GM19452 (cell line): Measurements from ENCODE around the gene IL27RA.

Experiments
- ATAC-seq: cut with Tn5 transposase; IDR thresholded peaks from one replicate; pipeline ENCODE4 v1.9.1; 2021; ENCODE audit not compliant: unreplicated experiment

The IL27RA gene

DNA sequence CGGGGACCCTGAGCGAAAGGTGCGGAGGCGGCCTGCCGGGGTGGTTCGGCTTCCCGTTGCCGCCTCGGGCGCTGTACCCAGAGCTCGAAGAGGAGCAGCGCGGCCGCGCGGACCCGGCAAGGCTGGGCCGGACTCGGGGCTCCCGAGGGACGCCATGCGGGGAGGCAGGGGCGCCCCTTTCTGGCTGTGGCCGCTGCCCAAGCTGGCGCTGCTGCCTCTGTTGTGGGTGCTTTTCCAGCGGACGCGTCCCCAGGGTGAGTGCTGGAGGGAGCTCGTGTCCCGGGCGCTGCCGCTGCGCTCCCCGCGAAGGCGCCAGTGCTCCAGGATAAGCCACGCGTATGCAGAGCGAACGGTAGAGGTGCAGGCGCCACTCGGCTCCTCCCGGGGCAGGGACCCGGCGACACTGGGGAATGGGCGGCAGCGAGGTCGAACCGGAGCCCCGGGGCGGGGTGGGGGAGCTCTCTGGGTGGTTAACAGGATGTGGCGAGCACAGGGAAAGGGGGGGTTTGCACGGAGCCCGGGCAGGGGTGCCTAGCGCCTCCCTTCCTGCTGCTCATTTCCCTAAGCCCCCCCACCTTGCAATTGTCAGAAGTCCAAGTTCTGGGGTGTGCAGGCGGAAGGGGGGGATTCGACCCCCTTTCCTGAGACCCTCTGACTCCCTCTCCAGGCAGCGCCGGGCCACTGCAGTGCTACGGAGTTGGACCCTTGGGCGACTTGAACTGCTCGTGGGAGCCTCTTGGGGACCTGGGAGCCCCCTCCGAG, at the start of gene IL27RA:
Gene IL27RA (plus strand): TSS at position 44 of the 762 bp plus-strand sequence. CDS start 111 bp downstream, at position 155.
- ATAC-seq = peak; percentile 55

DNA sequence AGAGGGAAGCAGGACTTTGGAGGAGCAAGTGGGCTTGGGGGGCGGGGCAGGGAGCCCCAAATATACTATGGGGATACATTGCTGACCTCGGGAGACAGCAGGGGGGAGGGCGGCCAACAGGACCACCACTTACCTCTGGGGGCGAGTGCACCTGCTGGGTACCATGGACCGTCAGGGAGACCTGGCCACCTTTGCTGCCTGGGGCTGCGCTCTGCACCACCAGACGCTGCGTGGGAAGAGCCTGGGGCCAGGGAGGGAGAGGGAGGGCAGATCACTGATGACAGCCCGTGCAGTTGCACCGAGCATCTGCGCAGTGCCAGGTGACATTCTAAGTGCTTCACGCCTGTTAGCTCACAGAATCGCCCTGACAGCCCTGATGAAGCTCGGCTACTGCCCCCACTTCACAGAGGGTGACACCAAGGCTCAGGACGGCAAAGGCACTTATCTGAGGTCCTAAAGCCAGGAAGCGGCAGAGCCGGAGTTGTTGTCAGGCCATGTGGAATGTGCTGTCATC, 49.5 kb upstream of the IL27RA start:
- no peak for ATAC-seq

DNA sequence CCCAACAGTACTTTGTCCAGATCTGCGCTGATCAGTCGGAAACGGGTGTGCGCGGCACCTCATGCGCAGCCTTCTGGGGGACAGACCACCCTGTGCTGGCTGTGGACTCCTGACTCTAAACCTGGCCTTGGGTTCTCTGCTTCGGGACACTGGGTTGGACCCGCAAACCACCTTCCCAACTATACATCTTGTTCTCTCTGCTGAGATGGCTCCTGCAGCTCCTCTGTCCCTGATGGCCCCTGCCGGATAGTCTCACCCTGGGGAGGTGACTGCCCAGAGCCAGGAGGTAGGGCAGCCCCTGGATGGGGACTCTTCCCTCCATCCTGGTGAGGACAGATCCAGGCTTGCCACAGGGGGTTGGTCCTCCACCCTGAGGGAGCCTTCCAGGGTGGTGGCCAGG, 48.8 kb upstream of the IL27RA start:
- ATAC-seq = no peak

DNA sequence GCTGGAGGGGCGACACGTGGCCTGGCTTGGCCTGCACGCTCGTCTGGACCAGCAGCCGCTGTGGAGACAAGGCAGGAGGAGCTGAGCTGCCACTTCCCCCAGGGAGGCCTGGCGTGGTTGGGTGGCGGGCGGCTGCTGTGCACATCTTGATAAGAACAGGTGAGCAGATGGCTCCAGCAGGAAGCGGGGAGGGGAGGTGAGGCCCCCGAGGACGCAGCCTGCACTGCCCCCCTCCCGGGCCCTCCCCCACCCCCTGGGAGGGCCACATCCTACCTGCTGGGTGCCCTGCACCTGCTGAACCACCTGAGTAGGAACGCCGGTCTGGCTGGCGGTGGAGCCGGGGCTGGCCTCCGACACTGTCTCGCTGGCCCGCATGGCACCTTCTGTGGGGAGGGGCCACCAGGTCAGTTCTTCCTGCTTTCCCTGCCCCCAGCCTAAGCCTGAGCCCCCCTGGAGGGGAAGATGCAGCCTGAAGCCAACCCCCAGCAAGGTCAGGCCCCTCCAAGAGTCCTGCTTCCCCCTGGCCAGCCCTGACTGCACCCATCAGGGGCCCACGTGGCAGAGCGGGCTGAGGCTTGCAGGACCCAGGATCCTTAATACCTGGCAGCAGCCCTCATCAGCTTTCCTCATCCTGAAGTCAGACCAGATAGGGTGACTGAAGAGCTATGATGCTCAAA, 48.2 kb upstream of the IL27RA start:
- no peak for ATAC-seq

DNA sequence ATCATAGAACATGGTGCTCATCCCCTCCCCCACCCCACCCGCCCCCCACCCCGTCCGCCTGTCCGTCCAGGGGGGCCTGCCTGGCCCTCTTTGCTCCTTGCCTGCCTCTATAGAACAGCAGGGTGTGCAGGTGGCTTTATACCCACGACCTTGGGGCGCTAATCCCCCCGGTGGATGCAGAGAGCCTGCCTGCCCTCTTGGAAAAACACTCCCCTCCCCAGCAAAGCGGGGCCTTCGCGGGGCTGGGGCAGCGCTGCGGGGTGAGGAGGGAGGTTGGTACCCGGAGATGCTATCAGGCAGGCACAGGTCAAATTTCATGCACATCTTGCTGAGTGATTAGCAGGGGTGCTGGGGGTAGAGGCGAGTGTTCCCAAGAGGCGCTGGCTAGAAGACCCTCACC, 47.4 kb upstream of the IL27RA start:
- ATAC-seq = no peak

DNA sequence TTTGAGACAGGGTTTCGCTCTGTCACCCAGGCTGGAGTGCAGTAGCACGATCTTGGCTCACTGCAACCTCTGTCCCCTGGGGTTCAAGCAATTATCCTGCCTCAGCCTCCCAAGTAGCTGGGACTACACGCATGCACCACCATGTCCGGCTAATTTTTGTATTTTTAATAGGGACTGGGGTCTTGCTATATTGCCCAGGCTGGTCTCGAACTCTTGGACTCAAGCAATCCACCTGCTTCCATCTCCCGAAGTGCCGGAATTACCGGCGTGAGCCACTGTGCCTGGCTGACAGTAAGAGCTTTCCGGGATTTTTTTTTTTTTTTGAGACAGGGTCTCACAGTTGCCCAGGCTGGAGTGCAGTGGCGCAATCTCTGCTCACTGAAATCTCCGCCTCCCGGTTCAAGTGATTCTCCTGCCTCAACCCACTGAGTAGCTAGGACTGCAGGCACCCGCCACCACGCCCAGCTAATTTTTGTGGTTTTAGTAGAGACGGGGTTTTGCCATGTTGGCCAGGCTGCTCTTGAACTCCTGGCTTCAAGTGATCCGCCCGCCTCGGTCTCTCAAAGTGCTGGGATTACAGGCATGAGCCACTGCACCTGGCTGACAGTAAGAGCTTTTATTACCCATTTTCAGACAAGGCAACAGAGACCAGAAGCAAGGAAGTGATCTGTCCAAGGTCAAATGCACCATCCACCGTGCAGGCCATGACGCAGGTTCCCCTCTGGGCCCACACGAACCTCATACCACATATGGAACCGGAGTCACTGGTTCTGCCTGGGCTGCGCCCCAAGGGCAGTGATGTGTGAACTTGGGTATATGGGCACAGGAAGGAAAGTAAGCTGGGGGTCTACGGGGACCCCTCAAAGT, 46.5 kb upstream of the IL27RA start:
- no peak for ATAC-seq

DNA sequence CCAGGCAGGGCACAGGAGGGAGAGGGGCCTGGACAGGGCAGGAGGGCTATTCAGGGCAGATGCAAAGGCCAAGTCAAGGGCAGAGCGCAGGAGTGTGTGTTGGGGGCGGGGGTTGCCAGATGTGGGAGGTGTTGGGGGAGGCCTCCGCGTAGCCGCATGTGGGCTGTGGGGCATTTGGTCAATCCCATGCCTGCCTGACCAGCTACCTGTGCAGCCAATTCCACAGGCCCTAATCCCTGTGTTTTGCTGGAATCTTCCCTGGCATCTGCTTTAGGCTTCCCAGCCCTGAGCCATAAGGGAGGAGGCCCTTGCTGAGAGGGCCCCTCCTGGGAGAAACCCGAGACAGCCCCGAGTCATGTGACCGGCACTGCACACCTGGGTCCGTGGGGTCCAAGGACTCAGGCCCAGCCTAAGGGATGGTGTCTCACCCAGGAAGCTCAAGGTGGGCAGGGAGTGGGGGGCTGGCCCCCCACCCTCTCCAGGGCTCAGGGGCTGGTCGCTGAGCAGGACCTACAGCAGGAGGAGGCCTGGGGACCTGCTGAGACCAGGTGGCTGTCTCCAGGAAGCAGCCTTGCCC, 45.7 kb upstream of the IL27RA start:
- no peak for ATAC-seq

DNA sequence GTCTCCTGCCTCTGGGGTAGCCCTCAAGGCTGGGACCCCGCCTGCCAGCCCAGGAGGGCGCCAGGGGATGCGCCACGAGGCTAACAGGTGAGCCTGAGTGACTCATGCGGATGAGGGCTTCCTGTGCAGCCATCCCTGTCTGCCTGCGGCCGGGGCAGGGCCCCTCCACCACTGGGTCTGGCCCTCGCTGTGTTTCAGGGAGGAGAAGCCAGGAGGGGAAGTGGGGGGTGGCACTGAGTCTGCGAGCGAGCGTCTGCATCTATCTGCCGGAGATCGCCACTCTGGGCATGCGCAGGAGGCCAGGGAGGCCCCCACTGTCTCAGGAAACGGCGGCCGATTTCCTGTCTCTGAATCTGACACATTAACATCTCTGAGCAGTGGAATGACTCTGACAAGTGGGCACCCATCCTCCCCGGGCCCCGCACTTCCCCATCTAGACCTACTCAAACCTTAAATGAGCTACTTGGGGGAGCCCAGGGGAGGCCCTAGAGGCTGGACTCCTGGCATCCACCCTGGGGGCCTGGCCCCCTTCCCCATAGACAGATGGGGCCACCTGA, 45.1 kb upstream of the IL27RA start:
- peak; percentile 86 for ATAC-seq

DNA sequence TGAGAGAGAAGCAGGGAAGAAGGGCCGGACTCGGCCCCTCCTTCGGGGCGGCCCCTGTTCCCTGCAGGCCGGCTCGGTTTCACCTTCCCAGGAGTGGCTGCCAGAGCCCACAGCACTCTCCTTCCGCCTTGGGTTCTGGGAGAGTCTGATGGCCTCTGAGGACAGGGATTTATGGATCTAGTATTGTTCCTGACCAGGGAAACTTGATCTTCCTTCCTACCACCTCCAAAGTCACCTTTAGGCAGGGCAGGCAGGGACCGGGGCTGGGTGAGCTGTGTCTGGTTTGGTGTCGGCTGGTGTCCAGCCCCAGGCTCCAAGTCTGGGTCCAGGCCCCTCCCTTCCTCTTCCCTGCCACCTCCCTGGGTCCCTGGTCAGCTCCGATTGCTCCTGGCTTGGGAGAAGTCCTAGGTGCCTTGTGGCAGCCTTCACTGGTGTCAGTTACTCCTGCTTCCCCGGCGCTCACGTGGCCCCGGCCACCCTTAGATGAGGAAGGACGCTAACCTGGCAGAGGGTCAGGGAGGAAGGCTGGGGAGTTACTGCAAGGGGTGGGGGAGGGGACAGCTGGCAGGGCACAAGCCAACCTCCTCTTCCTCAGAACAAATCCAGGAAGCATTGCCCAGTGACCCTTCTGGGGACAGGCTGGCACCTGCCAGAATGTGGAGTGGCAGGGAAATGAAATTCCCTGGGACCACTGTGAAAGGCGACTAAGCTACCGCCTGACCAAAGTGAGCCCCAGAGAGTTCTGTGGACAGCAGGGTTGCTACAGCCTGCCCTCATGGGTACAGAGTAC, 44.3 kb upstream of the IL27RA start:
- no peak for ATAC-seq

DNA sequence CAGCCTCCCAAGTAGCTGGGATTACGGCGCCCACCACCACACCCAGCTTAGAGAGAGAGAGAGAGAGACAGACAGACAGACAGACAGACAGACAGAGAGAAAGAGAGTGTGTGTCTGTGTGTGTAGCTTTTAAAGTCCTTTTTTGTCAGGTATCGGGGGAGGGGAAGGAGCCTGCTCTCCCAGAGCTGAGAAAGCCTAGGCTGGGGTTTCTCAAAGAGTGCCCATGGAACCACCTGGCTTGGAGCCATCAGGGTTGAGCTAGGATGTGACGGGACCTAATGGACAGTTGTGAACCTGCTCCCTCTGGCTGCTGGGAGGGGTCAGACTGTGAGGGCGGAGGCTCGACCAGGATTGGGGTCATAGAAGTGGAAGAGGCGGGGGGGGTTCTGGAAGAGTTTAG, 42.1 kb upstream of the IL27RA start:
- ATAC-seq = no peak

DNA sequence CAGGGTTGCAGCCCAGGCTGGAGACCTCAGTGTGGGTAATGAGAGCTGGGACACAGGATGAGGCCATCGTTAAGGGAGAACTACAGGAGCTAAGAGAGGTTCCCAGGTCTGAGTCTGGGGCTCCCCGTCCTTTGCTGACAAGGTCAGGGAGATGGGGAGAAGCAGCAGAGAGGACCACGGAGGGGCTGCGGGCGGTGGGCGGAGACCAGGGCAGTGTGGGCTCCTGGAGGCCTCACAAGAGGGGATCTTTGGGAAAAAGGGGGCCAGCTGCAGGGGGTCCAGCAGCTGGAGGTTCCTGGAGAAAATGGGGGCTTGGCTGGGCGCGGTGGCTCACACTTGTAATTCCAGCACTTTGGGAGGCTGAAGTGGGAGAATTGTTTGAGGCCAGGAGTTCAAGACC, 41.5 kb upstream of the IL27RA start:
- ATAC-seq = no peak

DNA sequence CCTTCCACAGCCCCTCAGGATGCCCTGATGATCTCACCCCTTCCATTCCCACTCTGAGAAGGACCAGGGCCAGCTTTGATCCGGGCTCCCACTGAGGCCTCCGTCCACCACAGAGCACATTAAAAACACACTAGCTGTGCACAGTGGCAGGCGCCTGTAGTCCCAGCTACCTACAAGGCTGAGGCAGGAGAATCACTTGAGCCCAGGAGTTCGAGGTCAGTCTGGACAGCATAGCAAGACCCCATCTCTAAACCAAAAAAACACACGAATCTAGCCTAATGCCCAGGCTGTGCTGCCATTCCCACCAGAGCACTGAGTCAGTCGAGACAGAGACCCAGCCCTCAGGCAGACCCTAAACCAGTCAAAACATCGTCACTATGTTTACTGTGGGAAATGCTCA, 39.5 kb upstream of the IL27RA start:
- no peak for ATAC-seq

DNA sequence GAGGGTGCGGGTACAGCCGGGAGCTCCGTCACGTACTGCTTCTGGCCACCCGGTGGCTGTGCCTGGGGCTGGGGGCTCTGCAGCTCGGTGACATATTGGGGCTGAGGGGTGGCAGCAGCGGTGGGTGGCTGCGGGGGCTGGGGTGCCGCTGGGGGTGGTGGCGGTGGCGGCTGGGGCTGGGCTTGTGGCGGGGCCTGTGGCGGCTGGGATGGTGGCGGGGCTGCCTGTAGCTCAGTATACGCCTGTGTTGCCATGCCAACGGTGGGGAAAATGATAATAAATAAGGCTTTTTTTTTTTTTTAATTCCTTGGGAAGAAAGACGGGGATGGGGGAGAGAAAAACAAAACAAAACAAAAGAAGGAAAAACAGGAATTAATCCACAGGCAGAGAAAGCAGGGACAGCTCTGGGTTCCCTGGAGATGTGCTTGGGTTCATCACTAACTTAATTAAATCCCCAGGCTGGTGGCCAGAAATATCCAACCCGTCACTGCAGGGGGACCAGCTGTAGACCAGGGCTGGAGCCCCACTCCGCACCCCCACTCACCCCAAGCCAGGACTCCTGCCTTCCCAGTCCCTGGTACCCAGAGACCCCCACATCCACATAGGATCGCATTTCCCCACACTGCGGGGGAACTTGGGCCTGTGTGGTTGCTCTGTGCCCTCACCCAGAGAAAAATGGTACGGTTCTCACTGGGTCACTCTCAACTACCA, 37.8 kb upstream of the IL27RA start:
- ATAC-seq = no peak

DNA sequence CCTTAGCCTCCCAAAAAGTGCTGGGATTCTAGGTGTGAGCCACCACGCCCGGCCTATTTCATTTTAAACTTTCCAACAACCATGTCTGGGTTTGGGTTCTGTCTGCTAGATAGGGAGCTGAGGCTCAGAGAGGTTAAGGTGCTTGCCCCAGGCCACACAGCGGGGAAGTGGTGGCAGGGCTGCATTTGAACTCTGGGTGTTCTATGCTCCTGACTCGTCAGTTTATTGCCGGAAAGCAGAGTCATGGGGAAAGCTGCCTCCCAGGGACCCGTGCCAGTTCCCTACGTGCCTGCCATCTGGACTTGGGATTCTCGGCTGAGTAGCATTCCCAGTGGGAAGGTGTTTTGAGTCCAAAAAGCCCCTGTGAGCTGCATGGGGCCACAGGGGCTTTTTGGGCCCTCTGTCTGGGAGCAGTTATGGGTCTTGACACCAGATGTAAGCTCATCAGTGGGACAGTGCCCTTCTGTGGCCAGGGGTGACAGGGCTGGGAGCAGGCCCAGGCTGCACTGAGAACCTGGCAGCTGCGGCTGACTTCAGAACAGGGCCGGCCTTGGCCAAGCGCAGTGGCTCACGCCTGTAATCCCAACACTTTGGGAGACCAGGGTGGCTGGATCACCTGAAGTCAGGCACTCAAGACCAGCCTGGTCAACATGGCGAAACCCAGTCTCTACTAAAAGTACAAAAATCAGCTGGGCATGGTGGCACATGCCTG, 36.4 kb upstream of the IL27RA start:
- ATAC-seq = no peak

DNA sequence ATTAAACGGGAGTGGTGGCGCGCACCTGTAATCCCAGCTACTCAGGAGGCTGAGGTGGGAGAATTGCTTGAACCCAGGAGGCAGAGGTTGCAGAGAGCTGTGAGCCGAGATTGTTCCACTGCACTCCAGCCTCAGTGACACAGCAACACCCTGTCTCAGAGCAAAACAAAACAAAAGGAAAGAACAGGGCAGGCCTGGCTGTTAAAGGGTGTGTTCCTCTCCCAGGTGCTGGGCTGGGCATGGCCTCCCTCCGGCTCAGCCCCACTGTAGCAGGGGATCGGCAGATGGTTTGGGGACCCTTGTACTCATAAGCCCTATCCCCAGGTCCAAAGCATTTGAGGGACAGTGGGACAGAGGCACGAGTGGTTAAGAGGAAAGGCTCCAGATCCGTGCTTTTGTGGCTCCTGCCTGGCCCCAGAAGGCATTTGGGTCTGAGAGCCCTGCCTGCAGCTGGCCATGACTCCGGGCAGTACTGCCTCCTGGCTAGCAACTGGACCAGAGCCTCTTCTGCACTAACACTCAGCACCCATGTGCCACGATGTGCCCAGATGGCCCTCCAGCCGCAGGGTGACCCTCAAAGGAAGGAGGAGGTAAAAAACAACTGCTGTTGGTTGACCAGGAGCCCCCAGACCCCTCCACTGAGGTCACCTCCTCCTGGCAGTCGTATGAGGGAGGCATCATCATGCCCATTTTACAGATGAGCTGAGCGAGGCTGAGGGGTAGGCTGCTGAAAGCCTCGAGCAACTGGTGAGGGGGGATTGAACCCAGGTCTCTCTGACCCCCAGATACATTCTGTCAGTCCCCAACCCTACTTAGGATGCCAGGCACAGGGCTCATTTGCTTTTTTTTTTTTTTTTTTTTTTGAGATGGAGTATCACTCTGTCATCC, 35.4 kb upstream of the IL27RA start:
- ATAC-seq = no peak

DNA sequence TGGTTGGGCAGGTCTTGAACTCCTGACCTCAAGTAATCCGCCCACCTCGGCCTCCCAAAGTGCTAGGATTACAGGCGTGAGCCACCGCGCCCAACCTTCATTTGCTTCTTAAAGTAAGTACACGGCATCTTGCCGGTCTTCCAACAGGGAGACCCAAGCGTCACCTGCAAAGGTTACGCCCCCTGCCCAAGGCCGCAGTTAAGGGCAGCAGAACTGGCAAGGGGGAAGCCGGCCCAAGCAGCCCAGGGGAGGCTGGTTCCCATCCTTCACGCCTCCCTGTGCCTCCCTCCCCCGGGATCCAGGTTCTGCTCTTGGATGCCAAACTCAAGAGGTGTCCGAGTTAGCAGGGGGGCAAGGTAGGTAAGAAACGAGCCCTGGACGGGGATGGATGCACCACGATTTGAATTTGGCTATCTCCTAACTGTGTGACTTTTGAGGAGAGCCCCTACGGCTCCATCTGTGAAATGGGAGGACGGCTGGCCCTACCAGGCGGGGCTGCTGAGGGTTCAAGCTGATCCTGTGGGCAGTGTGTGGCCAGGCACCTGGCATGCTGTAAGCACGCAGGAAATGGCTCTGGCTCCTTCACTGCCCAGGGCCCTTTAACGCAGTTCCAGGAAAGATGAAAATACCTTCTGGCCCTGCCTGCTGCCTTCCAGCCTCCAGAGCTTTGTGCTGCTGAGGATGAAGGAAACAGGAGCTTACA, 34.5 kb upstream of the IL27RA start:
- no peak for ATAC-seq

DNA sequence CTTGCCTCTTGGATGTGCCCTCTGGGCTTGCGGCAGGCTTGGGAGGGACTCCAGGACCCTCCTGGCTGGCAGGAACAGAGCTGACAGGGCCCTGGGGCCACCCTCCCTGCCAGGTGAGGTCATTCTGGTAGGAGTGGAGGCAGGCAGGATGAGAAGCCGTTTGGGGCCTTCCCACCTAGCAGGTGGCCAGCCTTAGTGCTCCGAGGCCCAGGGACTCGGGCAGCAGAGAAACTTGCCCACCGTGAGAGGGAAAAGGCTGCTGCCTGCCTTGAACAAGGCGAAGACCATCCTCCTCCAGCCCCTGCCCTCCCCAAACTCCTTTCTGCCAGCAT, 34.0 kb upstream of the IL27RA start:
- ATAC-seq = no peak
